ENCODE results near the gene DCXR.

Gene DCXR

GRCh38 chr17:82050761-82051641 is 13.5 kb upstream of the DCXR start:
- Histone ChIP-seq H3K36me3 (ENCODE audit: insufficient read depth, low read length) (peaks cover 26% of the 10 kb centered on the region), H3K9ac (ENCODE audit: low read length) (peak overlapping the region; percentile 44), H3K27ac (ENCODE audit: low read depth, low read length) (no peak overlapping the region)

GRCh38 chr17:82050152-82050760 is 12.8 kb upstream of the DCXR start:
- Histone ChIP-seq H3K27ac (ENCODE audit: low read depth, low read length) (no peak overlapping the region), H3K27me3 (ENCODE audit: control insufficient read depth in 1 of 2, insufficient read depth in 2 of 2, low read length in 2 of 2) (no peaks in the 10 kb centered on the region), H3K9ac (ENCODE audit: low read length) (no peak overlapping the region), H3K36me3 (ENCODE audit: insufficient read depth, low read length) (peaks cover 24% of the 10 kb centered on the region), H3K4me3 (ENCODE audit: low read depth in 1 of 2, low read length in 2 of 2) (peak overlapping the region; percentile 65 to 66), H3K4me1 (ENCODE audit: insufficient read depth, low read length) (peaks cover 26% of the 10 kb centered on the region), H3K9me3 (ENCODE audit: low read length) (no peaks in the 10 kb centered on the region)

More at GRCh38 chr17:82050761-82051641, 13.5 kb upstream of the DCXR start:
- Histone ChIP-seq H3K4me3 (ENCODE audit: low read depth in 1 of 2, low read length in 2 of 2) (peak overlapping the region; percentile 65 to 66), H3K9me3 (ENCODE audit: low read length) (no peaks in the 10 kb centered on the region), H3K27me3 (ENCODE audit: control insufficient read depth in 1 of 2, insufficient read depth in 2 of 2, low read length in 2 of 2) (no peaks in the 10 kb centered on the region), H3K4me1 (ENCODE audit: insufficient read depth, low read length) (peaks cover 26% of the 10 kb centered on the region)

- Histone ChIP-seq H3K9me3 (ENCODE audit: low read length) (no peaks in the 10 kb centered on the region), H3K4me1 (ENCODE audit: insufficient read depth, low read length) (peaks cover 26% of the 10 kb centered on the region), H3K4me3 (ENCODE audit: low read depth in 1 of 2, low read length in 2 of 2) (no peak overlapping the region), H3K36me3 (ENCODE audit: insufficient read depth, low read length) (peaks cover 18% of the 10 kb centered on the region), H3K27me3 (ENCODE audit: control insufficient read depth in 1 of 2, insufficient read depth in 2 of 2, low read length in 2 of 2) (no peaks in the 10 kb centered on the region), H3K9ac (ENCODE audit: low read length) (no peak overlapping the region), H3K27ac (ENCODE audit: low read depth, low read length) (no peak overlapping the region)
Observed at GRCh38 chr17:82049521-82049971, 12.0 kb upstream of the DCXR start.

GRCh38 chr17:82049106-82049505 is 11.6 kb upstream of the DCXR start:
- H3K27ac ChIP-seq (ENCODE audit: low read depth, low read length) = no peak overlapping the region
- H3K36me3 ChIP-seq (ENCODE audit: insufficient read depth, low read length) = peaks cover 14% of the 10 kb centered on the region

GRCh38 chr17:82048571-82048971 is 11.1 kb upstream of the DCXR start:
- H3K36me3 ChIP-seq (ENCODE audit: insufficient read depth, low read length) = peaks cover 9% of the 10 kb centered on the region
- no peaks in the 10 kb centered on the region for H3K27me3 ChIP-seq (ENCODE audit: control insufficient read depth in 1 of 2, insufficient read depth in 2 of 2, low read length in 2 of 2)
- H3K4me3 ChIP-seq (ENCODE audit: low read depth in 1 of 2, low read length in 2 of 2) = no peak overlapping the region
- H3K4me1 ChIP-seq (ENCODE audit: insufficient read depth, low read length) = peaks cover 21% of the 10 kb centered on the region
- H3K27ac ChIP-seq (ENCODE audit: low read depth, low read length) = no peak overlapping the region
- H3K9ac ChIP-seq (ENCODE audit: low read length) = no peak overlapping the region
- H3K9me3 ChIP-seq (ENCODE audit: low read length) = no peaks in the 10 kb centered on the region

More at GRCh38 chr17:82049106-82049505, 11.6 kb upstream of the DCXR start:
- Histone ChIP-seq H3K4me3 (ENCODE audit: low read depth in 1 of 2, low read length in 2 of 2) (no peak overlapping the region), H3K9ac (ENCODE audit: low read length) (no peak overlapping the region), H3K4me1 (ENCODE audit: insufficient read depth, low read length) (peaks cover 26% of the 10 kb centered on the region), H3K9me3 (ENCODE audit: low read length) (no peaks in the 10 kb centered on the region), H3K27me3 (ENCODE audit: control insufficient read depth in 1 of 2, insufficient read depth in 2 of 2, low read length in 2 of 2) (no peaks in the 10 kb centered on the region)

- Histone ChIP-seq H3K9ac (ENCODE audit: low read length) (no peak overlapping the region), H3K9me3 (ENCODE audit: low read length) (no peaks in the 10 kb centered on the region), H3K4me3 (ENCODE audit: low read depth in 1 of 2, low read length in 2 of 2) (no peak overlapping the region), H3K4me1 (ENCODE audit: insufficient read depth, low read length) (peaks cover 16% of the 10 kb centered on the region), H3K27ac (ENCODE audit: low read depth, low read length) (no peak overlapping the region), H3K27me3 (ENCODE audit: control insufficient read depth in 1 of 2, insufficient read depth in 2 of 2, low read length in 2 of 2) (no peaks in the 10 kb centered on the region), H3K36me3 (ENCODE audit: insufficient read depth, low read length) (peaks cover 9% of the 10 kb centered on the region)
Observed at GRCh38 chr17:82047914-82048570, 10.5 kb upstream of the DCXR start.

- H3K36me3 ChIP-seq (ENCODE audit: insufficient read depth, low read length) = peaks cover 9% of the 10 kb centered on the region
- no peak overlapping the region for H3K4me3 ChIP-seq (ENCODE audit: low read depth in 1 of 2, low read length in 2 of 2)
- H3K27me3 ChIP-seq (ENCODE audit: control insufficient read depth in 1 of 2, insufficient read depth in 2 of 2, low read length in 2 of 2) = no peaks in the 10 kb centered on the region
- no peaks in the 10 kb centered on the region for H3K9me3 ChIP-seq (ENCODE audit: low read length)
- peaks cover 9% of the 10 kb centered on the region for H3K4me1 ChIP-seq (ENCODE audit: insufficient read depth, low read length)
- no peak overlapping the region for H3K9ac ChIP-seq (ENCODE audit: low read length)
- no peak overlapping the region for H3K27ac ChIP-seq (ENCODE audit: low read depth, low read length)
Observed at GRCh38 chr17:82047379-82047778, 9.9 kb upstream of the DCXR start.

GRCh38 chr17:82046903-82047302 is 9.4 kb upstream of the DCXR start:
- H3K4me3 ChIP-seq (ENCODE audit: low read depth in 1 of 2, low read length in 2 of 2) = no peak overlapping the region
- H3K27ac ChIP-seq (ENCODE audit: low read depth, low read length) = no peak overlapping the region
- no peaks in the 10 kb centered on the region for H3K27me3 ChIP-seq (ENCODE audit: control insufficient read depth in 1 of 2, insufficient read depth in 2 of 2, low read length in 2 of 2)
- no peaks in the 10 kb centered on the region for H3K9me3 ChIP-seq (ENCODE audit: low read length)
- H3K36me3 ChIP-seq (ENCODE audit: insufficient read depth, low read length) = peaks cover 9% of the 10 kb centered on the region
- no peak overlapping the region for H3K9ac ChIP-seq (ENCODE audit: low read length)
- H3K4me1 ChIP-seq (ENCODE audit: insufficient read depth, low read length) = peaks cover 9% of the 10 kb centered on the region

- H3K9me3 ChIP-seq (ENCODE audit: low read length) = no peaks in the 10 kb centered on the region
- H3K27ac ChIP-seq (ENCODE audit: low read depth, low read length) = no peak overlapping the region
- no peak overlapping the region for H3K9ac ChIP-seq (ENCODE audit: low read length)
- no peaks in the 10 kb centered on the region for H3K27me3 ChIP-seq (ENCODE audit: control insufficient read depth in 1 of 2, insufficient read depth in 2 of 2, low read length in 2 of 2)
- no peak overlapping the region for H3K4me3 ChIP-seq (ENCODE audit: low read depth in 1 of 2, low read length in 2 of 2)
- peaks cover 9% of the 10 kb centered on the region for H3K36me3 ChIP-seq (ENCODE audit: insufficient read depth, low read length)
- H3K4me1 ChIP-seq (ENCODE audit: insufficient read depth, low read length) = peaks cover 9% of the 10 kb centered on the region
Observed at GRCh38 chr17:82045936-82046484, 8.5 kb upstream of the DCXR start.

GRCh38 chr17:82043507-82043906 is 6.0 kb upstream of the DCXR start:
- Histone ChIP-seq H3K4me1 (ENCODE audit: insufficient read depth, low read length) (no peaks in the 10 kb centered on the region), H3K4me3 (ENCODE audit: low read depth in 1 of 2, low read length in 2 of 2) (no peak overlapping the region), H3K36me3 (ENCODE audit: insufficient read depth, low read length) (peaks cover 7% of the 10 kb centered on the region), H3K9ac (ENCODE audit: low read length) (no peak overlapping the region), H3K9me3 (ENCODE audit: low read length) (no peaks in the 10 kb centered on the region), H3K27me3 (ENCODE audit: control insufficient read depth in 1 of 2, insufficient read depth in 2 of 2, low read length in 2 of 2) (no peaks in the 10 kb centered on the region), H3K27ac (ENCODE audit: low read depth, low read length) (no peak overlapping the region)

GRCh38 chr17:82042649-82043048 is 5.2 kb upstream of the DCXR start:
- Histone ChIP-seq H3K9ac (ENCODE audit: low read length) (no peak overlapping the region), H3K9me3 (ENCODE audit: low read length) (no peaks in the 10 kb centered on the region), H3K36me3 (ENCODE audit: insufficient read depth, low read length) (no peaks in the 10 kb centered on the region), H3K27ac (ENCODE audit: low read depth, low read length) (no peak overlapping the region), H3K4me3 (ENCODE audit: low read depth in 1 of 2, low read length in 2 of 2) (no peak overlapping the region), H3K27me3 (ENCODE audit: control insufficient read depth in 1 of 2, insufficient read depth in 2 of 2, low read length in 2 of 2) (no peaks in the 10 kb centered on the region), H3K4me1 (ENCODE audit: insufficient read depth, low read length) (peaks cover 4% of the 10 kb centered on the region)
